IPS DF 4.7 (cell line): ENCODE data around the gene ARHGAP5.

Experiments used
- DNase-seq: peaks from one replicate; pipeline ENCODE4 v3.0.0-alpha.2; 2013; ENCODE audit warnings: low spot score; ENCODE audit errors: extremely low read depth

ARHGAP5 gene, protein sequence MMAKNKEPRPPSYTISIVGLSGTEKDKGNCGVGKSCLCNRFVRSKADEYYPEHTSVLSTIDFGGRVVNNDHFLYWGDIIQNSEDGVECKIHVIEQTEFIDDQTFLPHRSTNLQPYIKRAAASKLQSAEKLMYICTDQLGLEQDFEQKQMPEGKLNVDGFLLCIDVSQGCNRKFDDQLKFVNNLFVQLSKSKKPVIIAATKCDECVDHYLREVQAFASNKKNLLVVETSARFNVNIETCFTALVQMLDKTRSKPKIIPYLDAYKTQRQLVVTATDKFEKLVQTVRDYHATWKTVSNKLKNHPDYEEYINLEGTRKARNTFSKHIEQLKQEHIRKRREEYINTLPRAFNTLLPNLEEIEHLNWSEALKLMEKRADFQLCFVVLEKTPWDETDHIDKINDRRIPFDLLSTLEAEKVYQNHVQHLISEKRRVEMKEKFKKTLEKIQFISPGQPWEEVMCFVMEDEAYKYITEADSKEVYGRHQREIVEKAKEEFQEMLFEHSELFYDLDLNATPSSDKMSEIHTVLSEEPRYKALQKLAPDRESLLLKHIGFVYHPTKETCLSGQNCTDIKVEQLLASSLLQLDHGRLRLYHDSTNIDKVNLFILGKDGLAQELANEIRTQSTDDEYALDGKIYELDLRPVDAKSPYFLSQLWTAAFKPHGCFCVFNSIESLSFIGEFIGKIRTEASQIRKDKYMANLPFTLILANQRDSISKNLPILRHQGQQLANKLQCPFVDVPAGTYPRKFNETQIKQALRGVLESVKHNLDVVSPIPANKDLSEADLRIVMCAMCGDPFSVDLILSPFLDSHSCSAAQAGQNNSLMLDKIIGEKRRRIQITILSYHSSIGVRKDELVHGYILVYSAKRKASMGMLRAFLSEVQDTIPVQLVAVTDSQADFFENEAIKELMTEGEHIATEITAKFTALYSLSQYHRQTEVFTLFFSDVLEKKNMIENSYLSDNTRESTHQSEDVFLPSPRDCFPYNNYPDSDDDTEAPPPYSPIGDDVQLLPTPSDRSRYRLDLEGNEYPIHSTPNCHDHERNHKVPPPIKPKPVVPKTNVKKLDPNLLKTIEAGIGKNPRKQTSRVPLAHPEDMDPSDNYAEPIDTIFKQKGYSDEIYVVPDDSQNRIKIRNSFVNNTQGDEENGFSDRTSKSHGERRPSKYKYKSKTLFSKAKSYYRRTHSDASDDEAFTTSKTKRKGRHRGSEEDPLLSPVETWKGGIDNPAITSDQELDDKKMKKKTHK (N-terminal part only)

DNA sequence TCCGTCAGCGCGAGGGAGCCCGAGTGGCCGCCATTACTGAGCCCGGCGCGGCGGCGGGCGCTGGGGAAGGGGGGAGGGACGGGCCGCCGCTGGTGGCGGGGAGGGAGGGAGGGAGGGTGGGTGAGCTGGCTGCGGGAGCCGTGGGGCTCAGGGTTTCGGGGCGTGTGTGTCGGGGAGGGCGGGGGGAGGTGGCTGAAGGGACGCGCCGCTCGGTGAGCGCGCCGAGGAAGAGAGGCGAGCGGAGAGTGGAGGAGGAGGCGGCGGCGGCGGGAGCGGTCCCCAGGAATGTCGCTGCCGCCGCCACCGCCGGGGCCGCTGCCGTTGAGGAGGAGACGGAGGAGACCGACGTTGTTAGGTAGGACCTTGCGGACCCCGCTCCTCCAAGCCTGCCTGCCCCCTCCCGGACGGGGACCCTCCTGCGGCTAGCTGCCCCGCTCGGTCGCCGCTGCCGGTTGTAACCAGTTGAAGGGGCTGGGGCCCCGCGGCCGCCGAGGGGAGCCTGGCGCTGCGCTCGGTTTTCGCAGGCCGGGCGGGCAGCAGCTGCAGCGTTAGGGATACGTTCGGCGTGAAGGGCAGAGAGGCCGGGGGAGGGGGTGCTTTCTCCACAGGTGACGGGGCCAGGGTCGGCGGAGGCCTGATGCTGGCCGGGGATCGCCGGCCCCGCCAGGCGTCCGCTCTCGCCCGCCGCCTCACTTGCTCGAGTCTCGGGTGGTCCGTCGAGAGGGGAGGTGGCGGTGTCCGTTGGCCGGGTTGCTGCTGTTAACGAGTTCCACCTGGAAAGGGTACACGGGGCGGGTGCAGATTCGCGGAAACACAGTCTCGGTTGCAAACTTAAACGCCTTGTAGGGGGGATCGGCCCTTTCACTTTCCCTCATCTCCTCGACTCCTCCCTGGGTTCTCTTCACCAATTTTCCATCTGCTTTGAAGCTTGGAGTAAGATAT is at the start of gene ARHGAP5:
ARHGAP5 (plus strand) TSS at position 224 of the 942 bp plus-strand sequence. CDS start 13,366 bp downstream, outside the sequence.
- DNase-seq, result no peak

DNA sequence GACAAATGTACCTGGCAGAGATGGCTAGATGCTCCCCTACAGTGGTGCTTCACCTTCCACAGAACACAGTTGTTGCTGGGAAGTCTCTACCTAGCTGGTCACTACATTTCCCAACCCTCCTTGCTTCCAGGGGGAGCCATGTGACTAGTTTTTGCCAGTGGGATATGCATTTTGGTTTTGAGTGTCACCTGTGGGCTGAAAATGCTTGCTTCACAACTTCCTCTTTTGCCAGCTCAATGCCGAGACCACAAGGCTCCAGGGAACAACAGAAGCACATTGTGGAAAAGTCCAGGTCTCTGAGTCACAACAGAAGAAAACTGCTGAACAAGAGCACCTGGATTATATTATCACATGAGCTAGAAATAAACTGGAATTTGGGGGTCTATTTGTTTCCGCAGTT is 48.5 kb upstream of the ARHGAP5 start:
- DNase-seq, result no peak

DNA sequence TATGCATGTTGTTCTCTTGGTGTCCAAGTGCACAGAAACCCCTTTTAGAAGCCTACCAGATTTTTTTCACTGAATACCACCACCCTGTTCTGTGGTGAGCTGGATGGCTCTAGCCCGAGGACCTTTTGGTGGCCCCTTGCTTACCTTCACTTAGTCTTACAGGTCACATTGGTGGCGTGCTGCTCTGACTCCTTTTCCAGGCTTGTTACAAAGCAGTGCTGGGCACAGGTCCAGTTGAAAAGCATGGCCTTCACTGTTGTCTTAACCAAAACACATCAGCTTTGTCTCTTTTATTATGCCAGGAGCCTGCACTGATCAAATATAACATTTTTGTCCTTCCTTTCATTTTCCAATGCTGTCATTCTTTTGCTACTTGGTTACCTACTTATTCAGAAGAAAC is 43.6 kb upstream of the ARHGAP5 start:
- no peak for DNase-seq

DNA sequence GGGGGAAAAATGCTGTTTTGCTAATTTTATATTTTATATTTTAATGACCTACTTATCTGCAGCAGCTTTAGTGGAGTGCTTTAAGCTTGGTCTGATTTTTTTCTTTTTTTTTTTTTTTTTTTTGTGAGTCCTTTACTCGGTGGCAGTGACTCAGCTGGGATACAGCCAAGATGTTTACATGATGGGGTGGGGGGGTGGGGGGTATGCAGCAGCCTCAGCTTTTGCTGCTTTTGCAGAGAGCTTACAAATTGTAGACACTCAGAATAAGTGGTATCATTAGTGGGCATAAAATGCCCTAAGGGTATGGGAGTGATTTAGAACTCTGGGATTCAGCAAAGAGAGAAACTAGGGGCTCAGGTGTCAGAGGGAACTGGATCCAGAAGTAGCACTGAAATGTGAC is 38.2 kb upstream of the ARHGAP5 start:
- DNase-seq, result no peak

DNA sequence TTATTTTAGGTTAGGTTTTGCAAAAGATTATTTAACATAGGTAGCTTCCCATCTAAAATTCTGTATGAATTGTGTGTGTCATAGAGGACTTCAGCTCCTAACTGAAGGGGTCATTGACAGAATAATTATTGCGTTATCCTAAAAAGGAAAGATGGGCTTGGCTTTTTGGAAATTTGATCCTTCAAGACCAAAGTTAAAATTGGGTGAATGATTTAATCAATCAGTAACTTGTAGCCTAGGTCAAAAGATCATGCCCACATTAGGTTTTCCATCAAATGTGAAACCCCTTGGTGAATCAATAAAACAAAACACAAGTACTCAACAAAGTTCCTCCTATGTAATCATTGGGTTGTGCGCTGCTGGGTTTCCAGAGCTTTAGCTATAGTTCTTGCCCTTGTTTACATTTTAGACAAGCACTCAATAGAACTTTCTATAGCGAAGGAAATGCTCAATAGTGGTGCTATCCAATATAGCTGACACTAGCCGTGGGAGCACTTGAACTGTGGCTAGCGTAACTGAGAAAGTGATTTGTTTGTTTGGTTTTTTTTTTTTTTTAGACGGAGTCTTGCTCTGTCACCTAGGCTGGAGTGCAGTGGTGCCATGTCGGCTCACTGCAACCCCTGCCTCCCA is 37.6 kb upstream of the ARHGAP5 start:
- DNase-seq, result no peak

DNA sequence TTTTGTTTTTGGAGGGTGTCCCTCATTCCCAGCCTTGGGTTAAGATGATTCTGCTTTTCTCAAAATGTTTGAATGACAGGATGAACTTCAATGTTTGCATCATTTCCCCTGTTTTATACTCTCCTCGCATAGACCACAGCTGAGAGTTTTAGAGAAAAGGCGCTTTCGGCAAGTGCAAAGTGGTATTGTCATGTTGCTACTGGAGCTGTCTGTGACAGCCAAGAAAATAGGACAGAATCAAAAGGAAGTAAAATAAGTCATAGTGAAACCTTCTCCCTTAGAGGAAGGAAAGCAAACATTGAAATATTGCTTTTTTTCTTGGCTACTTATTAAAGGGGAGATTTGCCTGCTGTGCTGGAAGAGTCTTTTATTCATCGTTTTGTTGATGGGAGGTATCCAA is 33.5 kb upstream of the ARHGAP5 start:
- no peak for DNase-seq

DNA sequence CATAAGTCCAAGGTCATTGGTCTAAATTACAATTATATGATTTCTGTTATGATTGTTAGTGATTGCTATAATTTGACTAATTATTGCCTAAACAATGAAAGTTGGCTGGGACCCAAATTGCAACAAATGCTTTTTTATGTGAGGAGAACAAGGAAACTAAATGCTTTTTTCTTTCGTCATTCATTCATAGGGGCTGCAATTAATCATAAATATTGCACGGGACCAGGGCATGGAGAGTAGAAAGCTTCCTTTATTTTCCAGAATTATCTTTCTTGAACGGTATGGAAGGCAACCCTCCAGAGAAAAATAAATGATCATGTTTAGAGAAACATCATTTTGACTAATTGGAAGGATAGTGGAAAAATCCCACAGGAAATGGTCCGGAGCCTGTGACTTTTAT is 32.6 kb upstream of the ARHGAP5 start:
- DNase-seq, result no peak

DNA sequence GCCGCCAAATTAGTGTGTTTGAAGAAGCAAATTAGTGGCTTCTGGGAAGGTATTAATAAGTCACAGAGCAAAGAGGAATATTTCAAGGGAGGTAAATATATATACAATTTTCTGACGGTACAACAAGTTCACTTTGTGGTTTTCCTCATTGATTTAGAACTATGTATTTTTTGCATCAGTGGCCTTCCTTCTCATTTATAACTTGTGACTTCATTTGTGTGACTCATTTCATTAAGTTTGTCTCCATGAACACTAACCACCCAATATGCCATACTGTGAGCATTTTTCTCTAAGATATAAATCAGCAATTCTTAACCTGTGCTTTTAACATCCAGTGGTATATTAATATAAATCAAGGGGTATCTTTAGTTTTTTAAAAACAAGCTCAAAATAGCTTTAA is 29.3 kb upstream of the ARHGAP5 start:
- DNase-seq, result no peak

DNA sequence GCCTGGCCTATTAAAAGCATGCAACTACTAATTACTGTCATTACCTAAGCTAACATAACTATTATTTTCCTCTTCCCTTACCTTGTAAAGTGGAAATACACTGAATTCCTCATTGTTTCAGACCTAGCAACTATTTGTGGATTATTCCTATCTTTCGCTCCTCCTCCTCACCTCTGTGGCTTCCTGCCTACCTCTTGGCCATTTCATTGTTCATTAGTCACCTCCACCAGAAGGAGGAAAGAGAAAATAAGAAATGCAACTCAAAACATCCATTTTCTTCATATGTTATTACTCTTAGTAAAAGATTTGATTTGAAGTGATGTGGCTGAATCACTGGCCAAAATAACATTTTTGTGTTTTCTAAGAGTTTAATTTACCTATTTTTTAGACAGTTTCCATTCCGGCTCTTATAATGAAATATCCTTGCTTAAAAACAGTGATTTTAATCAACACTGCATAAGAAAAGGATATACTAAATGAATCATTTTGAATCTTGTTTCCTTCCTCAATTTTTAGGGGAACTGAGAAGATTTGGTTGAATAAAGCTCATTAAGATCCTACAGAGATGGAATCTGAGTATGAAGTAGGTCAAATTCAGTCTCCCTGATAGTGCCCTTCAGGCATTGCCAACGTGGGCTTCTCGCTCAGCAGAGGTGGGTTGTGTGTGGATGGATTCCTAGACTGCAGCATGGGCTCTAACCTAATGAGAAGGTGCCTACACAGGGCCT is 27.6 kb upstream of the ARHGAP5 start:
- DNase-seq, result no peak

DNA sequence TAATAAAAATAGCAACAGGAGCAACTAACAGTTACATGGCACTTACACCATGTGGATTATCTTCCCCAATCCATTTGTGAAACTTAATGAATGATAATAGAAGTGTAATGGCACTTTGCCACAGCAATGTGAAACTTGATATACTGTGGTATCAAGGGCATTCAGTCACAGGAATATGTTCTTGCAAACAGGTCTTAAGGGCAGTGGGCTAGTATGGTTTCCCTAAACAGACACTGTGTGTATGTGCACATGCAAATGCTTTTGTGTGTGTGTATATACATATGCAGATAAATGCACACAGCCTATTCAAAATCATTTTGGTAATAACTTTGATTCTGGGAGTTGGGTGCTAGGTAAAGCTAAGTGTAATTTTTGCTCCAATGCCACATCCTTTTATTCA is 26.2 kb upstream of the ARHGAP5 start:
- no peak for DNase-seq

DNA sequence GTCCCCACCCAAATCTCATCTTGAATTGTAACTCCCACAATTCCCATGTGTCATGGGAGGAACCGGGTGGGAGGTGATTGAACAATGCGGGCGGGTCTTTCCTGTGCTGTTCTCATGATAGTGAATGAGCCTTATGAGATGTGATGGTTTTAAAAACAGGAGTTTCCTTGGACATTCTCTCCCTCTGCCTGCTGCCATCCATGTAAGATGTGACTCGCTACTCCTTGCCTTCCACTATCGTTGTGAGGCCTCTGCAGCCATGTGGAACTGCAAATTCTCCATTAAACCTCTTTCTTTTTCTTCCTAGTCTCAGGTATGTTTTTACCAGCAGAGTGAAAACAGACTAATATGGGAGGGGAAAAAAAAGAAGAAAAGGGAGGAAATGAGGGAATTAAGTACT is 22.6 kb upstream of the ARHGAP5 start:
- no peak for DNase-seq

DNA sequence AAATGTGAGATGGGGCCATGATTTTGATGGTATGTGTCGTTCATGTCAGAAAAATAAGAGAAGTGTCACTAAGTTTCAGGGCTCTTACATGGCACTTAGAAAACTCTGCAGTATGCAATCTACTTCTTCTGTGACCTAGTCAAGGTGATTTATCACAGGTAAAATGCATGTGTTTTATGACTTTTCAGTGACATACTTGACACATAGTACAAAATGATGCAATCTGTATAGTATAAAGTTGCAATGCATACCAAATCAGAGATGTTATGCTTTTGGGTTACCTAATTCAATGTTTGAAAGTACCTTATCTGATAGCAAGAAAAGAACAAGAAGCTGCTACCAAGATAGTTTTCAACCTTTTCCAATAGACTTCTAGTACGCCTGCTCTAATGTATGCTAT is 21.9 kb upstream of the ARHGAP5 start:
- no peak for DNase-seq

DNA sequence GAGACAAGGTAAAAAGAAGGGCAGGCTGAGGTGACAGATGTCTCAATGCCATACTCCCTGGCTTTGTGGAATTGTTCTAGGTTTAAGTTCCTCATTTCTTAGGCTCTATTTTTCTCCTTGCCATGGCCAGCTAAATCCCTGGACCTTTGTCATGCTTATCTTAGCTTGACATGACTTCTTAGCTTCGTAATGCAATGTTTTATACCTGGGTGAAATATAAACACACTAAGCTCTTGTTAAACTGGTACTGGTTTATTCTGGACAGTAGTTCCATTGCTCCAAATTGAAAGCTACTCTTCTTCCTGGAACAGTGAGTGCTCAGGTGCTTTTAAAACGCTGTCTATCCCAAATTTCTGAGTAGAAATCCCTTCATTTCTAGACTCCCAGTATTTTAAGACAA is 17.4 kb upstream of the ARHGAP5 start:
- no peak for DNase-seq

DNA sequence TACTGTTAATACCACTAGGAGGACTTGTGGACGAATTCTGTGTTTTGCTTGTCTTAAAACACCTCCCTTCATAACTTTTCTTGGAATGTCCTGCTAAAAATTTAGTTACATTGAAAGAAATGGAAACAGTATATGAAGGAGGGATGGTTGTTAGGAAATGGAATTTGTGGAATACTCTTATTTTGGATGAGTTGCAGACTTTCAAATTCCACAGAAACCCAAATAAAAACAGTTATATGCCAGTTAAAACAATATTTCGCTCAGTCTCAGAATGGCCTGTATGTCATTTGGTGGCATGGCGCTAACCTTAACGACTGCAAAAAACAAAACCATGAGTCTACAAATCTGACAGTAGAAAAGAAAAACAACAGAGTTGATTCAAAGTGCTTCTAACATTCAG is 12.2 kb upstream of the ARHGAP5 start:
- no peak for DNase-seq

DNA sequence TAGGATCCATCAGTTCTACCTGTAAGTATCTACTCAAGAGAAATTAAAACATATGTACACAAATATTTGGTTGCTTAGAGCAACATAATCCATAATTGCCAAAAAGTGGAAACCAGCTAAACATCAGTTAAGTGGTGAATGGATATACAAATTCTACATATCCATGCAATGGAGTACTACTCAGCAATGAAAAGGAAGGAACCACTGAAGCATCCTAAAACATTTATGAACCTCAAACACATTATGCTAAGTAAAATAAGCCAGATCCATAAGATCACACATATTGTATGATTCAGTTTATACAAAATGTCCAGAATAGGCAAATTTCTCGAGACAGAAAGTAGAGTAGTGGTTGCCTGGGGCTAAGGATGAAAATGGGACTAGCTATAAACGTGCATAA is 8.4 kb upstream of the ARHGAP5 start:
- no peak for DNase-seq

DNA sequence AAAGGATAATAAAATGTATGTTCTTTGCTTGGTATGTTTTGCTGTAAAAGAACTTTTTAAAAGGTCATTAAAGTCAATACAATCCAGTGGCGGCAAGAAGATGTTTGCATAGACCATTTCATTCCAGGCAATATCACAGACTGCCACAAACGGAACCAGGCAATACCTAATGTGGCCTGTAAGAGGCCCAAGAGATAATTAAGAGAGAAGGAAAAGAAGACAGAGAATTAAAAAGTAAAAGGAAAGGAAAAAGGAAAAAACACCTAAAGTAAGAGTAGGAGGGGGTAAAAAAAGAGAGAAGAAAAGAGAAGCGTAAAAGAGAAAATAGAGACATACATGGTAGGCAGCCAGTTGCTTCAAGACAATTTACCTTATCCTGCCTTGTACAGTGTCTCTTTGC is 6.8 kb upstream of the ARHGAP5 start:
- DNase-seq, result no peak

DNA sequence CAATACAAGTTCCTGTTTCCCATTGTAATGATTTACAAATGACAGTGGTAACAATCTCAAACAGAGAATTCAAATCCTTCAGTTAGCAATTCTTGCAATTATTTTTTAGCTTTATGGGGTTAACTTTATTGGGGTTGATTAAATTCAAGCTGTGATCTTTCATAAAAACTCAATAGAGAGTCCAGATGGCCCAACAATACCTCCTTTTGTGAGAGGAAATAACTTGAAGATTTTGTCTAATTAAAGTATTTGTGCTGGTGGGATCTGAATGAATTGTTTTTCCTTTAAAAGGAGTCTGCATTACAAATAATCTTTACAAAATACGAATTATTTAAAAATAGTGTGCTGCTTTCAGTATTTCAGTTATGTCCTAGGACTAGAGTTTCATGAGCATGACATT is 4.4 kb upstream of the ARHGAP5 start:
- no peak for DNase-seq

DNA sequence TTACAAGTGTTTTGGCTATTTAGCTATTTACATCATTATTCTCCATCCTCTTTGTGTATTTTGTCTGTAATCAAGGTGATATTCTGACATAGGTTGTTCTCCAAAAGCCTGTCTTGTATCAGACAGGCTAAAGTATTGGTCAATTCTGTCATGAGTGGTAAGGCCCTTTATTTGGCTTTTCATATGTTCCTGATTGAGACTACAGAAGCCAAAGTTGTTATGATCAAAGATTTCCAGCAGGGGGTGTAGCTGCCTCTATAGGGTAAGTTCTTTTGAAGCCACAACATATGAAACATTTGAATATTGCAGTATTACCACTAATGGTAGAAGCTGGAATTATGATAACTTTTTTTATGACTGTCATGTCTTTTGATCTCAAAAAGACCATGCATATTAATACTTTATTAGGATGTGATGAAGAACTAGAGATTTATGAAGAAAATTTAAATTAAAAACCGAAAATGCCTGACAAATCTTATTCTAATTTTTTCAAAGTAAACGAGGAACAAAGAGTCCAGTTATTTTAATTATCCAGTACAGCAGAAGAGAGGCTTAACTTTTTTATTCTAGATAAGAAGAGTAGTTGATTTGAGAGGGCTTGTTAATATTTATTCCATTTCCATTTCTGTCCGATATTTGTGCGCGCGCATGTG is 3.4 kb upstream of the ARHGAP5 start:
- DNase-seq, result no peak
